GM12878 (cell line): ENCODE data around the gene OXCT2. TPM values are rescaled to one million over a fixed set of nuclear protein-coding genes. Genes with fewer than 3 reads are reported as not detected.
A peak's percentile ranks its signal among the peaks of the same experiment; 100 is the strongest.

Source experiments
- ATAC-seq: fragments of 200-7000 bp; cut with Tn5 transposase; 3 replicates; pipeline ENCODE4 v1.9.1; 2020; ENCODE audit warnings: mild to moderate bottlenecking, moderate library complexity
- BruUV-seq: library from RNA; stranded (reverse); fragments of 400-500 nt; replicated peaks from 2 replicates; lab custom pipeline; 2021; lab: Mats Ljungman, UMichigan
- CTCF ChIA-PET: fragments of 300-600 bp; sonication (Branson Sonifier 250); formaldehyde crosslinking; extraction: SDS; loops from one replicate; lab custom pipeline; 2021; ENCODE audit warnings: inconsistent platforms; lab: Yijun Ruan, JAX
- POLR2A ChIA-PET: fragments of 350-600 bp; formaldehyde crosslinking; extraction: SDS; loops from one replicate; lab custom pipeline; 2021; ENCODE audit warnings: inconsistent platforms; lab: Charles Lee
- RAD21 ChIA-PET: fragments of 300-600 bp; sonication (Branson Sonifier 250); formaldehyde crosslinking; loops from one replicate; lab custom pipeline; 2023; ENCODE audit warnings: antibody characterized with exemption; ENCODE audit not compliant: unreplicated experiment; lab: Charles Lee
- SMC1A ChIA-PET: fragments of 300-600 bp; sonication (Branson Sonifier 250); formaldehyde crosslinking; loops from one replicate; lab custom pipeline; 2023; ENCODE audit not compliant: unreplicated experiment, uncharacterized antibody; lab: Charles Lee
- DNase-seq: peaks from one replicate; pipeline ENCODE4 v3.0.0-alpha.2; 2011; ENCODE audit warnings: low read depth, low spot score
- FAIRE-seq: peaks from 3 replicates; lab custom pipeline; 2011; peaks lifted over from hg19 to GRCh38; lab: Jason Lieb, UNC
- H2AFZ ChIP-seq: 2 replicates; pipeline ENCODE4 v1.6.0; 2011; ENCODE audit warnings: low read depth, low read length, control low read depth; ENCODE audit not compliant: control insufficient read depth
- H3K27ac ChIP-seq: 2 replicates; pipeline ENCODE4 v1.5.1; 2011; ENCODE audit warnings: control low read depth; ENCODE audit not compliant: control insufficient read depth, insufficient read depth
- H3K27me3 ChIP-seq, 2 experiments: replicated peaks in 1 of 2; 2 replicates each; pipeline versions ENCODE4 v1.6.0 to v1.6.1; 2011; ENCODE audit warnings: low read length in 1 of 2; ENCODE audit not compliant: control insufficient read depth in 2 of 2, insufficient read depth in 2 of 2
- H3K36me3 ChIP-seq, 2 experiments: 2 replicates each; pipeline ENCODE4 v1.5.1; 2011; ENCODE audit warnings: low read length in 1 of 2; ENCODE audit not compliant: control insufficient read depth in 2 of 2, insufficient read depth in 2 of 2
- H3K4me1 ChIP-seq: 2 replicates; pipeline ENCODE4 v1.6.1; 2011; ENCODE audit warnings: mild to moderate bottlenecking, low read length, moderate library complexity, mixed read lengths; ENCODE audit not compliant: control insufficient read depth, insufficient read depth
- H3K4me2 ChIP-seq: 2 replicates; pipeline ENCODE4 v1.6.0; 2011; ENCODE audit warnings: control low read depth; ENCODE audit not compliant: control insufficient read depth, insufficient read depth
- H3K4me3 ChIP-seq: fragments of 200-600 bp; sonication (generic); 2 replicates; pipeline ENCODE4 v1.5.1; 2016
- H3K79me2 ChIP-seq: 2 replicates; pipeline ENCODE4 v1.6.0; 2011; ENCODE audit warnings: low read length; ENCODE audit not compliant: control insufficient read depth, insufficient read depth
- H3K9ac ChIP-seq: 2 replicates; pipeline ENCODE4 v1.8.0; 2011; ENCODE audit warnings: low read length, control low read depth, mixed read lengths; ENCODE audit not compliant: control insufficient read depth, insufficient read depth
- H3K9me3 ChIP-seq: replicated peaks from 3 replicates; pipeline ENCODE4 v1.5.1; 2011; ENCODE audit warnings: mild to moderate bottlenecking, low read length; ENCODE audit not compliant: control insufficient read depth, insufficient read depth
- H4K20me1 ChIP-seq: 2 replicates; pipeline ENCODE4 v1.6.0; 2011; ENCODE audit not compliant: control insufficient read depth, insufficient read depth
- ASH2L ChIP-seq: fragments of 300-600, 200-600 bp; sonication (generic); IDR thresholded peaks from 2 replicates; pipeline ENCODE4 v1.6.1; 2017; ENCODE audit warnings: low read depth, mild to moderate bottlenecking, borderline replicate concordance
- NBN ChIP-seq: fragments of 450-650 bp; IDR thresholded peaks from 2 replicates; pipeline ENCODE4 v1.6.1; 2016
- RAD21 ChIP-seq: IDR thresholded peaks from 2 replicates; pipeline ENCODE4 v1.6.1; 2011; ENCODE audit warnings: mild to moderate bottlenecking, low read depth, low read length, moderate library complexity; ENCODE audit not compliant: insufficient read depth
- SIN3A ChIP-seq: IDR thresholded peaks from 2 replicates; pipeline ENCODE4 v1.6.1; 2012; ENCODE audit warnings: low read depth, low read length, improper control_type of control experiment
- SMC3 ChIP-seq: IDR thresholded peaks from 2 replicates; pipeline ENCODE4 v1.6.1; 2011; ENCODE audit warnings: low read length, improper control_type of control experiment, borderline replicate concordance
- ZNF384 ChIP-seq: IDR thresholded peaks from 2 replicates; pipeline ENCODE4 v1.6.1; 2012; ENCODE audit warnings: low read depth, mild to moderate bottlenecking, low read length, improper control_type of control experiment, borderline replicate concordance
- WGBS: methylation state at CpG from one replicate; pipeline ENCODE4 v1.1.6; 2016; ENCODE audit warnings: low lambda C conversion rate; ENCODE audit not compliant: insufficient replicate concordance, insufficient coverage; ENCODE audit errors: missing lambda C conversion rate; 5-methylcytosine and 5-hydroxymethylcytosine counted together
- in situ Hi-C: fragments of 300-500 bp; cut with MboI; formaldehyde crosslinking; loops from 9 replicates; pipeline ENCODE4 v1.14.3; 2018; ENCODE audit warnings: mixed read lengths
- intact Hi-C: fragments of 100-400 bp; cut with micrococcal nuclease; formaldehyde crosslinking; loops from one replicate; pipeline ENCODE4 v1.14.2; 2022; ENCODE audit not compliant: unreplicated experiment
- polyA plus RNA-seq, 11 experiments: library from polyadenylated mRNA; depleted of rRNA in 4 of 11; unstranded in 6 of 11; stranded (reverse) in 5 of 11; fragments of >200 nt; fragmentation: Nextera tagmentation in 4 of 11; fragmentation: Illumina TruSeq in 1 of 11; extraction: Ambion mirVana in 4 of 11; extraction: Trizol in 1 of 11; gene quantifications; 1 replicate in 1 of 11; 2 replicates in 10 of 11; pipeline versions ENCODE4 v1.2.1 to v1.2.3, GENCODE V29; 2011 to 2016; ENCODE audit warnings: inconsistent platforms in 2 of 11, missing spikeins in 2 of 11, low read depth in 1 of 11
- small RNA-seq: library from RNA; depleted of rRNA; stranded (forward); fragments of <200 nt; gene quantifications from one replicate; pipeline ENCODE3, GENCODE V24; 2014
- total RNA-seq, 4 experiments: library from RNA; depleted of rRNA in 3 of 4; stranded (reverse); fragments of >200 nt in 3 of 4; fragmentation: Illumina TruSeq in 1 of 4; extraction: Trizol in 1 of 4; gene quantifications; 2 replicates each; pipeline versions ENCODE4 v1.2.1 to v1.2.3, GENCODE V29; 2013 to 2021
- TF ChIP-seq, protein P1 (sequence below), 3 experiments: IDR thresholded peaks in 2 of 3; conservative IDR thresholded peaks in 1 of 3; 2 replicates each; pipeline ENCODE4 v1.5.1; 2011; ENCODE audit warnings: low read depth in 3 of 3, low read length in 3 of 3, mild to moderate bottlenecking in 3 of 3, control low read depth in 2 of 3, moderate library complexity in 2 of 3, inconsistent platforms in 1 of 3, mixed read lengths in 1 of 3; ENCODE audit not compliant: control insufficient read depth in 2 of 3, insufficient read depth in 1 of 3; ENCODE audit errors: extremely low read depth in 1 of 3

The OXCT2 gene
- total and polyA plus RNA-seq, 10 of the 15 experiments (the other 5 are each of a cell fraction or from before 2014, with no cell fraction given) = 0.06 to 1.9 (median 0.59) TPM

DNA sequence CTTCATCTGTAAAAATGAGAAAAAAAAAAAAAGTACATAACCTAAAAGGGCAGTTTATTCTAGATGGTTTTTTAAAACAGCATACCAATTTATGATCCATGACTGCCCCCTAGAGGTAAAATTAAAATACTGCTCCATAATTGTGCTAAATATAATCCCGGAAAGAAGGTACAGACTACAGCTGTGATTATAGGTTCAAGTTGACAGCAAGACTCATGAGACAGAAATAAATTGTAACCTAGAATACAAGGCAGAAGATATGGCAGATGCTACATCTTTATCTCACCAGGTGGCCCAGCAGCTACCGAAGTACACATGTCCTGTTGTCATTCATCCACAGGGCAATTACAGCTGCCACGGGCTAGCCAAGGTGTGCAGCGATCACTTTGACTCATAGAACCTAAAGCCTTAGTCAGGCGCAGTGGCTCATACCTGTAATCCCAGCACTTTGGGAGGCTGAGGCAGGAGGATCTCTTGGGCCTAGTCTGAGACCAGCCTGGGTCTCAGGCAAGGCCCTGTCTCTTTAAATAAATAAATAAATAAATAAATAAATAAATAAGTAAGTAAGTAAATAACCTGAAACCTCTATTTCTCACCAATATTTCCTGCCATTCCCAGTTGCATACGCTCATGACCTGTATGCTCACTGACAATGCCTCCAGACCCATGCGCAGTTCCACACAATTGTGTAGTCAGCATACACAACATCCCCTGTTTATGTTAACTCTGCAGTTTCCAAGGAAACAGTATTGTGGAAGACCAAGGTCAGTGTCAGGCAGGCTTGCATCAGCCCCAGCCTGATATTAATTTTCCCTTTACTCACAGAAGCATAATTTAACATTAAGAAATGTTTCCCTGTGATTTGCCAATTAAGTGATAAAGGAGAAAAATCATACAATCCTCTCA lies 50.8 kb downstream of the OXCT2 start:
- intact Hi-C loops = loop anchor here (1.0 to 10.0 kb wide), 4 partner anchors 48 to 256 kb away; partner anchors contain the start of gene NT5C1A
- no peaks in the 10 kb centered on the region for H3K79me2 ChIP-seq
- H3K36me3 ChIP-seq = no peaks in the 10 kb centered on the region
- in situ Hi-C loops = loop anchor here (5.0 kb wide), 1 partner anchor 113 kb away; no protein-coding TSS in a partner anchor
- H3K4me1 ChIP-seq = no peaks in the 10 kb centered on the region
- H3K4me3 ChIP-seq = no peak overlapping the region
- POLR2A ChIA-PET = interaction anchor here (0.5 to 0.6 kb wide), 2 partner anchors 243 to 284 kb away, joined by 3 to 4 read pairs; no protein-coding TSS in a partner anchor
- no peaks in the 10 kb centered on the region for H4K20me1 ChIP-seq
- H3K9me3 ChIP-seq = no peaks in the 10 kb centered on the region
- H3K4me2 ChIP-seq = no peak overlapping the region
- no TSS peak for BruUV-seq
- no peak for DNase-seq
- H3K27me3 ChIP-seq = no peaks in the 10 kb centered on the region
- FAIRE-seq = peak; percentile 99
- H3K9ac ChIP-seq = no peak overlapping the region
- 29% methylated on average over 7 of the region's 7 CpGs for WGBS
- ATAC-seq = peak; percentile 76
- CTCF ChIA-PET = interaction anchor here (0.6 to 4.7 kb wide), 27 partner anchors 9 to 629 kb away, joined by 3 to 35 read pairs (median 4); partner anchors contain the start of genes NT5C1A and PPIE
- SMC1A ChIA-PET = interaction anchor here (0.6 to 2.2 kb wide), 14 partner anchors 9 to 529 kb away, joined by 3 to 8 read pairs (median 4); no protein-coding TSS in a partner anchor
- RAD21 ChIA-PET = interaction anchor here (1.2 to 3.3 kb wide), 7 partner anchors 18 to 454 kb away, joined by 3 to 29 read pairs (median 5); no protein-coding TSS in a partner anchor
- H2AFZ ChIP-seq = peak overlapping the region; percentile 13; the same call in 1 of the 2 replicates
- H3K27ac ChIP-seq = no peak overlapping the region
- TF ChIP-seq RAD21 (peak; percentile 87), SMC3 (peak; percentile 64; the same call in 1 of the 2 replicates), ZNF384 (peak; percentile 76), ASH2L (no peak), SIN3A (no peak), NBN (no peak)
- TF ChIP-seq, protein P1, sequence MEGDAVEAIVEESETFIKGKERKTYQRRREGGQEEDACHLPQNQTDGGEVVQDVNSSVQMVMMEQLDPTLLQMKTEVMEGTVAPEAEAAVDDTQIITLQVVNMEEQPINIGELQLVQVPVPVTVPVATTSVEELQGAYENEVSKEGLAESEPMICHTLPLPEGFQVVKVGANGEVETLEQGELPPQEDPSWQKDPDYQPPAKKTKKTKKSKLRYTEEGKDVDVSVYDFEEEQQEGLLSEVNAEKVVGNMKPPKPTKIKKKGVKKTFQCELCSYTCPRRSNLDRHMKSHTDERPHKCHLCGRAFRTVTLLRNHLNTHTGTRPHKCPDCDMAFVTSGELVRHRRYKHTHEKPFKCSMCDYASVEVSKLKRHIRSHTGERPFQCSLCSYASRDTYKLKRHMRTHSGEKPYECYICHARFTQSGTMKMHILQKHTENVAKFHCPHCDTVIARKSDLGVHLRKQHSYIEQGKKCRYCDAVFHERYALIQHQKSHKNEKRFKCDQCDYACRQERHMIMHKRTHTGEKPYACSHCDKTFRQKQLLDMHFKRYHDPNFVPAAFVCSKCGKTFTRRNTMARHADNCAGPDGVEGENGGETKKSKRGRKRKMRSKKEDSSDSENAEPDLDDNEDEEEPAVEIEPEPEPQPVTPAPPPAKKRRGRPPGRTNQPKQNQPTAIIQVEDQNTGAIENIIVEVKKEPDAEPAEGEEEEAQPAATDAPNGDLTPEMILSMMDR (IDR thresholded peaks at IDR 0.05 in 2 of 3, conservative IDR thresholded peaks at IDR 0.05 in 1 of 3; ENCODE audit: control insufficient read depth in 2 of 3, extremely low read depth in 1 of 3, insufficient read depth in 1 of 3, low read depth in 3 of 3, low read length in 3 of 3) = peak; percentile 34 to 74 (median 59)

Small RNA genes within 50 kb of the gene (small RNA-seq; reads per million reads assigned to genes)
- gene AL033527.1 (not detected), gene RNU7-121P (not detected)

Other genes with a start within 250 kb of the OXCT2 start
Only the 7 nearest of the 9 such genes appear.
- under 0.01 TPM in 1 of 2 replicates, not detected in the other for gene HEYL, start 131.7 kb downstream of the OXCT2 start, total RNA-seq (2014; rRNA removed)
- not detected in 2 replicates for gene HEYL, start 131.7 kb downstream of the OXCT2 start, total RNA-seq (2014; rRNA removed; fragmentation: Illumina TruSeq; extraction: Trizol)
- gene HEYL, start 131.7 kb downstream of the OXCT2 start, total RNA-seq (2021) = 0.08 TPM in 1 of 2 replicates, not detected in the other
- gene HEYL, start 131.7 kb downstream of the OXCT2 start, polyA plus RNA-seq (2011; rRNA removed) = not detected in 2 replicates
- gene HEYL, start 131.7 kb downstream of the OXCT2 start, polyA plus RNA-seq (2014; fragmentation: Illumina TruSeq; extraction: Trizol) = 0.04 TPM in 1 of 2 replicates, not detected in the other
- gene HEYL, start 131.7 kb downstream of the OXCT2 start, polyA plus RNA-seq (2014; fragmentation: Nextera tagmentation; extraction: Ambion mirVana) = not detected
- gene HEYL, start 131.7 kb downstream of the OXCT2 start, polyA plus RNA-seq (2014; rRNA removed) = not detected in 2 replicates
- gene HEYL, start 131.7 kb downstream of the OXCT2 start, polyA plus RNA-seq (2016; fragmentation: Nextera tagmentation; extraction: Ambion mirVana) = not detected
- gene NT5C1A, start 99.2 kb downstream of the OXCT2 start, total RNA-seq (2014; rRNA removed) = 0.17 and 0.49 TPM in 2 replicates
- 0.18 and 0.22 TPM in 2 replicates for gene NT5C1A, start 99.2 kb downstream of the OXCT2 start, total RNA-seq (2014; rRNA removed; fragmentation: Illumina TruSeq; extraction: Trizol)
- gene NT5C1A, start 99.2 kb downstream of the OXCT2 start, total RNA-seq (2021) = 0.61 and 0.77 TPM in 2 replicates
- 0.23 and 0.73 TPM in 2 replicates for gene NT5C1A, start 99.2 kb downstream of the OXCT2 start, polyA plus RNA-seq (2011; rRNA removed)
- 0.24 and 0.29 TPM in 2 replicates for gene NT5C1A, start 99.2 kb downstream of the OXCT2 start, polyA plus RNA-seq (2014; fragmentation: Illumina TruSeq; extraction: Trizol)
- gene NT5C1A, start 99.2 kb downstream of the OXCT2 start, polyA plus RNA-seq (2014; fragmentation: Nextera tagmentation; extraction: Ambion mirVana) = under 1 TPM; 0.05 to 0.13 TPM
- gene NT5C1A, start 99.2 kb downstream of the OXCT2 start, polyA plus RNA-seq (2014; rRNA removed) = 0.28 and 0.46 TPM in 2 replicates
- under 1 TPM in 1 of 2 experiments, not detected in 1; 0.15 TPM for gene NT5C1A, start 99.2 kb downstream of the OXCT2 start, polyA plus RNA-seq (2016; fragmentation: Nextera tagmentation; extraction: Ambion mirVana)
- 0.06 TPM in 1 of 2 replicates, not detected in the other for gene HPCAL4, start 79.9 kb downstream of the OXCT2 start, total RNA-seq (2014; rRNA removed)
- 0.05 TPM in 1 of 2 replicates, not detected in the other for gene HPCAL4, start 79.9 kb downstream of the OXCT2 start, total RNA-seq (2014; rRNA removed; fragmentation: Illumina TruSeq; extraction: Trizol)
- 0.05 and 0.16 TPM in 2 replicates for gene HPCAL4, start 79.9 kb downstream of the OXCT2 start, total RNA-seq (2021)
- gene HPCAL4, start 79.9 kb downstream of the OXCT2 start, polyA plus RNA-seq (2011; rRNA removed) = 0.07 and 0.18 TPM in 2 replicates
- gene HPCAL4, start 79.9 kb downstream of the OXCT2 start, polyA plus RNA-seq (2014; fragmentation: Illumina TruSeq; extraction: Trizol) = 0.06 and 0.13 TPM in 2 replicates
- not detected for gene HPCAL4, start 79.9 kb downstream of the OXCT2 start, polyA plus RNA-seq (2014; fragmentation: Nextera tagmentation; extraction: Ambion mirVana)
- 0.08 TPM in 1 of 2 replicates, not detected in the other for gene HPCAL4, start 79.9 kb downstream of the OXCT2 start, polyA plus RNA-seq (2014; rRNA removed)
- not detected for gene HPCAL4, start 79.9 kb downstream of the OXCT2 start, polyA plus RNA-seq (2016; fragmentation: Nextera tagmentation; extraction: Ambion mirVana)
- 36.6 and 39.6 TPM in 2 replicates for gene PPIE, start 32.5 kb downstream of the OXCT2 start, total RNA-seq (2014; rRNA removed)
- 46.6 and 48.0 TPM in 2 replicates for gene PPIE, start 32.5 kb downstream of the OXCT2 start, total RNA-seq (2014; rRNA removed; fragmentation: Illumina TruSeq; extraction: Trizol)
- gene PPIE, start 32.5 kb downstream of the OXCT2 start, total RNA-seq (2021) = 46.5 and 48.1 TPM in 2 replicates
- gene PPIE, start 32.5 kb downstream of the OXCT2 start, polyA plus RNA-seq (2011; rRNA removed) = 77.8 and 81.1 TPM in 2 replicates
- 53.4 and 58.7 TPM in 2 replicates for gene PPIE, start 32.5 kb downstream of the OXCT2 start, polyA plus RNA-seq (2014; fragmentation: Illumina TruSeq; extraction: Trizol)
- 100 to 1,000 TPM; 130 to 163 TPM for gene PPIE, start 32.5 kb downstream of the OXCT2 start, polyA plus RNA-seq (2014; fragmentation: Nextera tagmentation; extraction: Ambion mirVana)
- 54.7 and 66.1 TPM in 2 replicates for gene PPIE, start 32.5 kb downstream of the OXCT2 start, polyA plus RNA-seq (2014; rRNA removed)
- 10 to 100 TPM; 74.1 to 78.7 TPM for gene PPIE, start 32.5 kb downstream of the OXCT2 start, polyA plus RNA-seq (2016; fragmentation: Nextera tagmentation; extraction: Ambion mirVana)
- 0.71 and 1.2 TPM in 2 replicates for gene BMP8B, start 17.5 kb upstream of the OXCT2 start, total RNA-seq (2014; rRNA removed)
- 0.37 and 0.49 TPM in 2 replicates for gene BMP8B, start 17.5 kb upstream of the OXCT2 start, total RNA-seq (2014; rRNA removed; fragmentation: Illumina TruSeq; extraction: Trizol)
- gene BMP8B, start 17.5 kb upstream of the OXCT2 start, total RNA-seq (2021) = 1.2 TPM in 2 replicates
- gene BMP8B, start 17.5 kb upstream of the OXCT2 start, polyA plus RNA-seq (2011; rRNA removed) = 0.55 and 0.56 TPM in 2 replicates
- gene BMP8B, start 17.5 kb upstream of the OXCT2 start, polyA plus RNA-seq (2014; fragmentation: Illumina TruSeq; extraction: Trizol) = 1.00 and 1.0 TPM in 2 replicates
- gene BMP8B, start 17.5 kb upstream of the OXCT2 start, polyA plus RNA-seq (2014; fragmentation: Nextera tagmentation; extraction: Ambion mirVana) = under 1 TPM; 0.23 to 0.37 TPM
- gene BMP8B, start 17.5 kb upstream of the OXCT2 start, polyA plus RNA-seq (2014; rRNA removed) = 1.00 and 1.0 TPM in 2 replicates
- gene BMP8B, start 17.5 kb upstream of the OXCT2 start, polyA plus RNA-seq (2016; fragmentation: Nextera tagmentation; extraction: Ambion mirVana) = under 1 TPM; 0.09 to 0.23 TPM
- gene TRIT1, start 112.2 kb upstream of the OXCT2 start, total RNA-seq (2014; rRNA removed) = 29.0 and 33.4 TPM in 2 replicates
- gene TRIT1, start 112.2 kb upstream of the OXCT2 start, total RNA-seq (2014; rRNA removed; fragmentation: Illumina TruSeq; extraction: Trizol) = 27.9 and 32.2 TPM in 2 replicates
- gene TRIT1, start 112.2 kb upstream of the OXCT2 start, total RNA-seq (2021) = 20.5 and 22.8 TPM in 2 replicates
- 35.8 and 52.4 TPM in 2 replicates for gene TRIT1, start 112.2 kb upstream of the OXCT2 start, polyA plus RNA-seq (2011; rRNA removed)
- 27.5 and 34.4 TPM in 2 replicates for gene TRIT1, start 112.2 kb upstream of the OXCT2 start, polyA plus RNA-seq (2014; fragmentation: Illumina TruSeq; extraction: Trizol)
- 10 to 100 TPM; 13.2 to 17.1 TPM for gene TRIT1, start 112.2 kb upstream of the OXCT2 start, polyA plus RNA-seq (2014; fragmentation: Nextera tagmentation; extraction: Ambion mirVana)
- 24.5 and 26.4 TPM in 2 replicates for gene TRIT1, start 112.2 kb upstream of the OXCT2 start, polyA plus RNA-seq (2014; rRNA removed)
- 10 to 100 TPM; 24.8 to 25.5 TPM for gene TRIT1, start 112.2 kb upstream of the OXCT2 start, polyA plus RNA-seq (2016; fragmentation: Nextera tagmentation; extraction: Ambion mirVana)
- gene MYCL, start 130.6 kb upstream of the OXCT2 start, total RNA-seq (2014; rRNA removed) = 0.79 and 0.98 TPM in 2 replicates
- 0.46 and 0.49 TPM in 2 replicates for gene MYCL, start 130.6 kb upstream of the OXCT2 start, total RNA-seq (2014; rRNA removed; fragmentation: Illumina TruSeq; extraction: Trizol)
- gene MYCL, start 130.6 kb upstream of the OXCT2 start, total RNA-seq (2021) = 1.4 and 1.7 TPM in 2 replicates
- gene MYCL, start 130.6 kb upstream of the OXCT2 start, polyA plus RNA-seq (2011; rRNA removed) = 0.22 and 0.37 TPM in 2 replicates
- 0.67 and 0.75 TPM in 2 replicates for gene MYCL, start 130.6 kb upstream of the OXCT2 start, polyA plus RNA-seq (2014; fragmentation: Illumina TruSeq; extraction: Trizol)
- under 1 TPM; 0.11 to 0.26 TPM for gene MYCL, start 130.6 kb upstream of the OXCT2 start, polyA plus RNA-seq (2014; fragmentation: Nextera tagmentation; extraction: Ambion mirVana)
- 0.24 and 0.77 TPM in 2 replicates for gene MYCL, start 130.6 kb upstream of the OXCT2 start, polyA plus RNA-seq (2014; rRNA removed)
- under 1 TPM in 1 of 2 experiments, not detected in 1; 0.40 TPM for gene MYCL, start 130.6 kb upstream of the OXCT2 start, polyA plus RNA-seq (2016; fragmentation: Nextera tagmentation; extraction: Ambion mirVana)